ENCODE results near the gene AHCYL2.
A peak's percentile ranks its signal among the peaks of the same experiment; 100 is the strongest.
"Not testable (repeated sequence)": the region's sequence is repeated elsewhere in the genome, so short reads cannot be mapped to it uniquely, and the experiment has no call there.

AHCYL2 gene

GRCh38 chr7:129433847-129434674, 209.2 kb downstream of the AHCYL2 start, which contains the start of gene STRIP2:
TSS of gene STRIP2 (plus strand) at chr7:129434432. CDS start at chr7:129434473, 41 bp downstream.
- DNase-seq, result peak; percentile 95

GRCh38 chr7:129434675-129435318, 210.0 kb downstream of the AHCYL2 start:
- peak; percentile 43 for DNase-seq

- no peak for DNase-seq
These were observed 210.6 kb downstream of the AHCYL2 start for GRCh38 chr7:129435414-129435829.

- peak; percentile 12 for DNase-seq
These were observed 211.6 kb downstream of the AHCYL2 start for GRCh38 chr7:129436335-129436923.

- DNase-seq, result no peak
These were observed 212.4 kb downstream of the AHCYL2 start for GRCh38 chr7:129437190-129437589.

- no peak for DNase-seq
These were observed 213.5 kb downstream of the AHCYL2 start for GRCh38 chr7:129438281-129438838.

GRCh38 chr7:129438839-129439651, 214.2 kb downstream of the AHCYL2 start:
- no peak for DNase-seq

- no peak for DNase-seq
These were observed 215.3 kb downstream of the AHCYL2 start for GRCh38 chr7:129439963-129440625.

- no peak for DNase-seq
These were observed 218.8 kb downstream of the AHCYL2 start for GRCh38 chr7:129443612-129444011.

- DNase-seq, result not testable (repeated sequence)
These were observed 219.9 kb downstream of the AHCYL2 start for GRCh38 chr7:129444776-129445175.

GRCh38 chr7:129446925-129447324, 222.1 kb downstream of the AHCYL2 start:
- not testable (repeated sequence) for DNase-seq

GRCh38 chr7:129447445-129447844, 222.6 kb downstream of the AHCYL2 start:
- not testable (repeated sequence) for DNase-seq

GRCh38 chr7:129448608-129449007, 223.8 kb downstream of the AHCYL2 start:
- DNase-seq, result not testable (repeated sequence)

GRCh38 chr7:129450295-129450694, 225.5 kb downstream of the AHCYL2 start:
- DNase-seq, result no peak

- DNase-seq, result no peak
These were observed 227.9 kb downstream of the AHCYL2 start for GRCh38 chr7:129452589-129453231.

- DNase-seq, result no peak
These were observed 228.8 kb downstream of the AHCYL2 start for GRCh38 chr7:129453510-129454248.

GRCh38 chr7:129454249-129454551, 229.4 kb downstream of the AHCYL2 start:
- no peak for DNase-seq

GRCh38 chr7:129456421-129456820, 231.6 kb downstream of the AHCYL2 start:
- DNase-seq, result no peak

- DNase-seq, result peak; percentile 1
These were observed 232.3 kb downstream of the AHCYL2 start for GRCh38 chr7:129457101-129457500.

GRCh38 chr7:129458171-129458570, 233.3 kb downstream of the AHCYL2 start:
- DNase-seq, result no peak

GRCh38 chr7:129461809-129462208, 237.0 kb downstream of the AHCYL2 start:
- no peak for DNase-seq
